SH-SY5Y (cell line): ENCODE data around the gene SLC22A1.

Source experiments
- GATA2 ChIP-seq: IDR thresholded peaks from 2 replicates; pipeline ENCODE4 v1.6.1; 2011; ENCODE audit warnings: mild to moderate bottlenecking, low read depth, low read length
- GATA3 ChIP-seq: IDR thresholded peaks from 2 replicates; pipeline ENCODE4 v1.6.1; 2011; ENCODE audit warnings: low read depth, mild to moderate bottlenecking, low read length, moderate library complexity

Gene SLC22A1

GRCh38 chr6:160121558-160121957 is at the start of gene SLC22A1:
SLC22A1 (plus strand) TSS chr6:160121815; CDS start chr6:160121936, 121 bp downstream.
- TF ChIP-seq GATA2 (no peak), GATA3 (no peak)

GRCh38 chr6:160073272-160073671 is 48.3 kb upstream of the SLC22A1 start:
- TF ChIP-seq GATA3 (no peak), GATA2 (no peak)

GRCh38 chr6:160076009-160076408 is 45.6 kb upstream of the SLC22A1 start:
- TF ChIP-seq GATA3, result no peak
- TF ChIP-seq GATA2, result no peak

GRCh38 chr6:160077024-160077423 is 44.6 kb upstream of the SLC22A1 start:
- TF ChIP-seq GATA2 (no peak), GATA3 (no peak)

GRCh38 chr6:160077526-160077925 is 44.1 kb upstream of the SLC22A1 start:
- TF ChIP-seq GATA3 (no peak), GATA2 (no peak)

GRCh38 chr6:160078883-160079685 is 42.5 kb upstream of the SLC22A1 start:
- TF ChIP-seq GATA2, result no peak
- no peak for TF ChIP-seq GATA3

- TF ChIP-seq GATA2 (no peak), GATA3 (no peak)
Measured at GRCh38 chr6:160079686-160080043, 42.0 kb upstream of the SLC22A1 start.

GRCh38 chr6:160080097-160080496 is 41.5 kb upstream of the SLC22A1 start:
- TF ChIP-seq GATA2, result no peak
- TF ChIP-seq GATA3, result no peak

- TF ChIP-seq GATA2, result no peak
- TF ChIP-seq GATA3, result no peak
Measured at GRCh38 chr6:160081398-160081797, 40.2 kb upstream of the SLC22A1 start.

- no peak for TF ChIP-seq GATA3
- TF ChIP-seq GATA2, result no peak
Measured at GRCh38 chr6:160082627-160083026, 39.0 kb upstream of the SLC22A1 start.

GRCh38 chr6:160084198-160084776 is 37.3 kb upstream of the SLC22A1 start:
- TF ChIP-seq GATA3 (no peak), GATA2 (no peak)

- TF ChIP-seq GATA3 (no peak), GATA2 (no peak)
Measured at GRCh38 chr6:160085226-160085625, 36.4 kb upstream of the SLC22A1 start.

GRCh38 chr6:160085713-160086505 is 35.7 kb upstream of the SLC22A1 start:
- no peak for TF ChIP-seq GATA2
- TF ChIP-seq GATA3, result no peak

- TF ChIP-seq GATA3 (no peak), GATA2 (no peak)
Measured at GRCh38 chr6:160086754-160087153, 34.9 kb upstream of the SLC22A1 start.

- no peak for TF ChIP-seq GATA3
- TF ChIP-seq GATA2, result no peak
Measured at GRCh38 chr6:160088069-160088783, 33.4 kb upstream of the SLC22A1 start.
